ENCODE data around the gene EMC6. TPM values are rescaled to one million over a fixed set of nuclear protein-coding genes. Genes with fewer than 3 reads are reported as not detected.

The EMC6 gene
- 38.1 and 42.5 TPM in 2 replicates for total RNA-seq

DNA sequence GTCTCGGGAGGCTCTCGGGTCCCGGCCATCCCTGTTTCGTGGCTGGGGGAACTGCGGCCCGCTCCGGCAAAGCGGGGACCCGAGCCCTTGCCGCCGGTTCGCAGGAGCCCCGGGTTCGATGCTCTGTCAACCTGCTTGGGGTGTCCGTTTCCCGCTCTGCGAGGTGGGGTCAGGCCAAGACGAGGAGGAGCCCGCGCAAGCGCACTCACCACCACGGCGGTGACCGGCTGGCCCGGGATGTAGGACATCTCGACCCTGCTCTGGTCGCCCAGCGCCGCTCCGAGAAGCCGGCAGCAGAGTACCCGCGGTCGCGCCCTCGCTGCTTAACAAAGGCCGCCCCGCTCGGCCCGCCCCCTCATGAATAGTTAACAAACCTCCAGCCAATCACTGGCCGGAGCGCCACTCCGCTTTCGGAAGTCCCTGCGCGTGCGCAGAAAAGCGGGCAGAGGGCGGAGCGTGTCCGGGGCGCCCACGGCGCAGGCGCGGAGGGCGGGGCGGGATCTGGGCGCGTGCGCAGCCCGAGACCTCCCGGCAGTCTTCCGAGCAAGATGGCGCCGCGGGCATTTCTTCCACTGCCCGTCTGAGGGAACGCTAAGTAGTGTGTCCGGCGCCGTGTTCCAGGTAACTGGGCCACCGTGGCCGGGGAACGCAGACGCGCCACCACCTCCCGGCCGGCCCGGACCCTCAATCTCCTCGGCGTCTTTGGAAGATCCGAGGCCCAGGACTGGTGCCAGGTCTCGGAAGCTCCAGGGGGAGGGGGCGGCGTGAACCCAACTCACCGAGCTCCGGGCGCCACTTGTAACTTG is at the start of gene EMC6, which contains the start of gene TAX1BP3:
Gene EMC6, plus strand, starts transcription at position 534 of the 806 bp plus-strand sequence. CDS start 335 bp downstream, outside the sequence.
Gene TAX1BP3, minus strand, starts transcription at position 300 of the 806 bp plus-strand sequence. Its CDS starts 52 bp downstream, at position 248.
- intact Hi-C loops (cut with micrococcal nuclease) = loop anchor here (1.0 to 10.0 kb wide), 9 partner anchors 26 to 619 kb away; partner anchors contain the start of genes ATP2A3, CAMKK1, CTNS and CYB5D2

DNA sequence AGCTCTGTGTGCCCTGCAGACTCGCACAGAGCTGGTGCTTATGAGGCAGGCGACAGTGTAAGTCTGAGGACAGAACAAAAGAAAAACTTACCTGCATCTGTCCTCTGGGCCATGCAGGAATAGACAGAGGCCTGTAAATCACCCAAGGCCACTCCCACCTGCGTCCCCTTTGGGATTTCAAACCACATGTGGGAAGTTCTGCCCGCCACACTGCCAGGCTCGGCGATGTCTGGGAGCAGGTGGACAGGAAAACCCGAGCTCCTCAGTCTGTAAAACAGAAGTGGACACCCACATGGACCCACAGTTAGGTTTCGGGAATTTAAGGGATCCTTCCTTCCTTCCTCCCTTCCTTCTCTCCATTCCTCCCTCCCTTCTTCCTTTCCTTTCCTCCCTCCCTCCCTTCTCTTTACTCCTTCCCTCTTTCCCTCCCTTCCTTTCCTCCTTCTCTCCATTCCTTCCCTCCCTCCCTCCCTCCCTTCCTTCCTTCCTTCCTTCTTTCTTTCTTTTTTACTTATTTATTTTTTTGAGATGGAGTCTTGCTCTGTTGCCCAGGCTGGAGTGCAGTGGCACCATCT is 47.4 kb upstream of the EMC6 start:
- intact Hi-C loops (cut with micrococcal nuclease) = no loop called here

DNA sequence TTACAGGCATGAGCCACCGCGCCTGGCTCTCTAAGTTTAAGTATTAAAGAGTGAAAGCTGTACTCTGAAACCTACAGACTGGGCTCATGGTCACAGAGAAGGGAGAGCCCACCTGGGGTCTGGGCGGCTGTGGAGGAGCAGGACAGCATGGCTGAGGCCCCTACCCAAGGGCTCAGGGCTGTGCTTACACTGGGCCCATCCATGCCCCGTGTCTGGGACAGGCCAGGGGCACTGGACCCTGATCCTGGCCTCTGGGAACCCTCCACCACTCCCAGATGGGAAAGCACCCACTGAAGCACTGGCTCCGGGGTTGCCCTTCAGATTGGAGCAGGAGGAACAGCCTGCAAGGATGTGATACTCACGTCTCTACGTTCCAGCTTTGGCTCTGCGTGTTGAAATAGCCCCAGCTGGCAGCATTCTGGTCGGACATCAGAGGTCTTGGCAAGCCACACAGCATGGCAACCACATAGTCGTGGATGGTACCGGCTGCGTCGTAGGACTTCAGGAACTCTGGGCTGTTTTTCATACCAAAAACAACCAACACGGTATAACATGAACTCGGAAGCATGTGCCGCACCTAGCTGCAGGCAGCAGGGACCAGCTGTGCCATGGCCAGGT is 45.5 kb upstream of the EMC6 start:
- intact Hi-C loops (cut with micrococcal nuclease) = no loop called here

DNA sequence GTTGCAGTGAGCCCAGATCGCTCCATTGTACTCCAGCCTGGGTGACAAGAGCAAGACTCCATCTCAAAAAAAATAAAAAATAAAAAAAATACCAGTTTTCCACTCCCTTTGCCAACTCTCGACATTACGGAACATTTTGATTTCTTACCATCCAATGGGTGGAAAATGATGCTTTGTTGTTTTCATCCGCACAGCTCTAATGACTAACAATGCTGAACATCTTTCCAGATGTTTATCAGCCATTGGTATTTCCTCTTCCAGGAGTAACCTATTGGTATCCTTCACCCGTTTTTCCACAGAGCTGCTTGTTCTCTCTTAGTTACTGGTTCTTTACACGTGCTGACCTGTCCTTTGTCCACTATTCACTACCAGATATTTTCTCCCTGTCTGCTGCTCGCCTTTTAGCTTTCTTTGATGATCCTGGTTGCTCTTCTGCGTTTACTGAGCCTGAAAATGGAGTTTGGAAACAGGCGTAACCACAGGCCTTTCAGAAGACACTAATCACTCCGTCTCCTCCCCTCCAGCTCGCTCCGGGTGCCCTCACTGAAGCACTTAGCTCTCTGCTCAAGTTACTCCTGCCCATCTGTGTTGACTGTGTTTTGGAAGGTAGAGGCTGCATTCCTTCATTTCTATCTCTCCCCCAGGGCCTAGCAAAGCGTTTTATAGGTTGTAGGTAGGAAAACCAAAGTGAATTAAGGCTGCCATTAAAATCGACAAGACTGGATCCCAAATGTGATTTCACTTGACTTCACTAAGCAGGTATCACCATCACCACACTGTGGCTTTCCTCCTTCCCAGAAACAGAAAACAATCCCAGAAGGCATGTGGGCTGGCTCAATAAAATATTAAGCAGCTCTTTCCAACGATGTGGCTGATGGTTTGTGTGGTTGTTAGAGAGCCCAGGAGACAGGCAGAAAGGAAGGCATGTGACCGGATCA is 41.5 kb upstream of the EMC6 start:
- intact Hi-C loops (cut with micrococcal nuclease) = no loop called here

GRCh38 chr17:3627769-3628167 is 40.8 kb upstream of the EMC6 start:
- intact Hi-C loops (cut with micrococcal nuclease) = no loop called here

DNA sequence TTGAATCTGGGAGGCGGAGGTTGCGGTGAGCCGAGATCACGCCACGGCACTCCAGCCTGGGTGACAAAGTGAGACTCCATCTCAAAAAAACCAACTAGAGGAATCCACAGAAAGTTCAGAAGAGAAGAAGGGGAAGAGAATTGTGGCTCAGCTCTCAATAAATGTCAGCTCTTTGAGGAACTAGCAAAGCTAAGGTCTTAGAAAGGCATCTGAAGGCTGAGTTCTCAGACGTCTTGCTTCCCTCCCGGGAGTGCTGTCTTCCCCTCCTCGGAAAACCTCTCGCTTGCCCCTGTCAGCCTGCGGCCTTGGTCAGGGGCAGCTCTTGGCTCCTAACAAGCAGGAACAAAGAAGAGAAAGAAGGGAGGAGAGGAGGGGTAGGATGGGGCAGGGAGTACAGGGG is 37.8 kb upstream of the EMC6 start:
- intact Hi-C loops (cut with micrococcal nuclease) = loop anchor here (10.0 kb wide), 1 partner anchor 1164 kb away; the partner anchor contains the start of gene PSMB6

DNA sequence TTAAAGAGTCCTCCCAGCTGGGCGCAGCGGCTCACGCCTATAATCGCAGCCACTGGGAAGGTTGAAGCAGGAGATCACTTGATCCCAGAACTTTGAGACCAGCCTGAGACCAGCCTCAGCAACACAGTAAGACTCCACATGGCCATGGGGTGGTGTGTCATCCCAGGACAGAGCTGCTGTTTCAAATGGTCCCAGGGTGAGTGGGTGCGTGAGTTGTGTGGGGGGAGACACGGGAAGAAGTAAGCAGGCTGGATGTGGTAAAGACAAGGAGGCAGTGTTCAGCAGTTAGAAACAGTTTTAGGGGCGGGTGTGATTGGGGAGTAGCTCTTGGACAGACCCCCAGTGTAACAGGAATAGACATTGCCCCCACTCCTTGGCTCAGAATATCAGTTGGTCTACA is 36.3 kb upstream of the EMC6 start:
- intact Hi-C loops (cut with micrococcal nuclease) = loop anchor here (10.0 kb wide), 1 partner anchor 1163 kb away; the partner anchor contains the start of gene PSMB6

DNA sequence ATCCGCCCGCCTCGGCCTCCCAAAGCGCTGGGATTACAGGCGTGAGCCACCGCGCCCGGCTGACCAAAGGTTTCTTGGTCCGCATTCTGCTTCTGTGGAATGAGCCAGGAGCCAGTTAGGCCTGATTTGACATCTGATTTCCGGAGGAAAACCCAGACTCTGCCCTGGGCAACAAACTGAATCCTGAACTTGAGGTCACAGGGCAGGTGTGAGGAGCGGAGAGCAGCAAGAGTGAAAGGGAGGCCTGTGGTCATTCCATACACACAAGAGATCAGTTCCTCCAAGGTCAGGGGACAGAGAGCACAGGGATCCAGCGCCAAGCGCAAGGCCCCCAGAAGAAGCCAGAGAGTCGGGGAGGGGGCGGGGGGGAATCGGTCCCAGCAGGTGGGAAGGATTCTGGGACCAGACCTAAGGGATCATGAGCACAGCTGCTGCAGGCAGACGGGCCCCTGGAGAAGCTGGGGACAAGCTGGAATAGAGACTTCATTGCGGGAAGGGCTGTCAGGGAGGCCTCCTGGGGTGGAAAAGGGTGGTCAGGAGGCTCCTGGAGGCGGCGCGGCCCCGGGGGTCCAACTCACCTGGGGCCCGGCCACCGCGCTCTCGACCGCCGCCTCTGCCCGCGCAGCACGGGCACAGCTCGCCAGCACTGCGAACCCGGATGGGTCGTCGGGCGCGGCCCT is 33.0 kb upstream of the EMC6 start:
- intact Hi-C loops (cut with micrococcal nuclease) = loop anchor here (1.0 to 10.0 kb wide), 5 partner anchors 33 to 1159 kb away; partner anchors contain the start of genes CAMKK1, EMC6, NCBP3 and PSMB6

DNA sequence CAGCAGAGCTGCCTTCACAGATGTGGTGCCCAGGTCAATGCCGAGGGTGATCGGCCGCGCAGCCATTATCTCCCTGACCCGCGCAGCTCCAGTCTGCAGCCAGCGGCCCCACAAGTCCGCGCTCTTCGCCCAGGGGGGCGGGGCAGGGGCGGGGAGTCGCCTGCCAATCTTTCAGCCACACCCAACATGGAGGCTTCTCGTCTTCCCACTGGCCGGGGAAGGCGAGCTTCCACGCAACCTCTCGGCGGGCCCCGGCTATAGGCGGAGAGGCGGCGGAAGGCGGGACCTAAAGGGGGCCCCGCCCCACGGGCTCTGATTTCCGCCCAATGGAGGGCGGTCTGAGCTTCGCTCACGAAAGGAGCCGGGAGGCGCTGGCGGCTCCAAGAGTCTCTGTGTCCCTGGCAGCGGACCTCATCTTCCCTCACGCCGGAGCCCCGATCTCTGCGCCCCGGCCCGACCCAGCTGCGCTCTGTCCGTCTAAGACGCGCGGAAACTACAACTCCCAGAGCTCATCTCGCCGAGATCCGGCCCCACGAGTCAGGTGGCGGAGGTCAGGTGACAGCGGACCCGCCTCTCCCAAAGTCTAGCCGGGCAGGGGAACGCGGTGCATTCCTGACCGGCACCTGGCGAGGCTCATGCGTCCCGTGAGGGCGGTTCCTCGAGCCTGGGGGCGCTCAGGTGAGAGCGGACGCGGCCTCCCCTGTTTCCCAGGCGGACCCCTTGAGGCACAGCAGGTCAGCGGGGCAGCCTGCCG is 32.3 kb upstream of the EMC6 start, which contains the start of the genes CTNS and SHPK:
Gene CTNS, plus strand, starts transcription at position 607 of the 754 bp plus-strand sequence. CDS start 3,447 bp downstream, outside the sequence.
Gene SHPK, minus strand, starts transcription at position 97 of the 754 bp plus-strand sequence. Its CDS starts 31 bp downstream, at position 66.
- intact Hi-C loops (cut with micrococcal nuclease) = loop anchor here (1.0 to 10.0 kb wide), 5 partner anchors 32 to 1158 kb away; partner anchors contain the start of genes CAMKK1, EMC6, NCBP3 and PSMB6

DNA sequence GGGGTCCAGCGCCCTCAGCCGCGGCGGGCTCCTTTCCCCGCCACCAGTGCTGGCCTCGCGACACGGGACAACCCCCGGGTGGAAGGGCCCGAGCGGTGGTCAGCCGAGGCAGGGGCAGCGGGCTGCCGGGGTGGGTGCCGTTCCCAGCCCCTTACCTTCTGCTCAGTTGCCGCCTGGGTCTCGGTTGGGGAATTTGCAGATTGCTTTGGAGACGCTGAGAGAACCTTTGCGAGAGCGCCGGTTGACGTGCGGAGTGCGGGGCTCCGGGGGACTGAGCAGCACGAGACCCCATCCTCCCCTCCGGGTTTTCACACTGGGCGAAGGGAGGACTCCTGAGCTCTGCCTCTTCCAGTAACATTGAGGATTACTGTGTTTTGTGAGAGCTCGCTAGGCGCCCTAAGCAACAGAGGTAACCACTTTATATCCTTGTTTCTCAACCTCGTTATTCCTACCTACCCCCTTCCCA is 31.7 kb upstream of the EMC6 start:
- intact Hi-C loops (cut with micrococcal nuclease) = loop anchor here (1.0 to 10.0 kb wide), 5 partner anchors 31 to 1158 kb away; partner anchors contain the start of genes CAMKK1, EMC6, NCBP3 and PSMB6

DNA sequence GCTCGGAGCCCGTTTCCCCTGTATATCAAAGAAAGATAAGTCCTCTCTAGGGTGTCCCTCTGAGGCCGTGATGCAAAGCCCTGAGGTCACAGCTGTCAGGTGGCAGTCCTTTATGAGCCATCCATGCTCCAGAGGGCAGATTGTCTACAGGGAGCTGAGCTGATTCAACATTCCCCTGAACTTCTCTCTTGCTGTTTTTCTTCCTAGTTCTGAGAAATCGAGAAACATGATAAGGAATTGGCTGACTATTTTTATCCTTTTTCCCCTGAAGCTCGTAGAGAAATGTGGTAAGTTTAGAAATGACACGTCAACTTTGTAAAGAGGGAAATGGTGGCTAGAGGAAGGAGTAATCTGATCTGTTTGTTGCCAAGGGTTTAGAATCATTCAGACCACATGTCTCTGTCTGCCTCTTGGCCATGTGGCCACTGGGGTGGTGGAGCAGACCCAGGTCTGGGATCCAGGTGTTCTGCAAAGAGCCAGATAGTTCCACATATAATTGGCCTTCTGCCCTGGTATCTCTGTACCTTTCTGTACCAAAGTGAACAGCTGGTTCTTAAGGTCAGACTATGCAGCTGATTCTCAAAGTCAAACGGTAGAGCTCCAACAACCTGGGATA is 28.5 kb upstream of the EMC6 start:
- intact Hi-C loops (cut with micrococcal nuclease) = loop anchor here (1.0 to 10.0 kb wide), 3 partner anchors 28 to 1155 kb away; partner anchors contain the start of genes EMC6, PSMB6 and TAX1BP3

GRCh38 chr17:3641014-3641413 is 27.6 kb upstream of the EMC6 start:
- intact Hi-C loops (cut with micrococcal nuclease) = no loop called here

GRCh38 chr17:3641717-3642486 is 26.7 kb upstream of the EMC6 start:
- intact Hi-C loops (cut with micrococcal nuclease) = no loop called here

GRCh38 chr17:3643889-3644349 is 24.7 kb upstream of the EMC6 start:
- intact Hi-C loops (cut with micrococcal nuclease) = no loop called here

DNA sequence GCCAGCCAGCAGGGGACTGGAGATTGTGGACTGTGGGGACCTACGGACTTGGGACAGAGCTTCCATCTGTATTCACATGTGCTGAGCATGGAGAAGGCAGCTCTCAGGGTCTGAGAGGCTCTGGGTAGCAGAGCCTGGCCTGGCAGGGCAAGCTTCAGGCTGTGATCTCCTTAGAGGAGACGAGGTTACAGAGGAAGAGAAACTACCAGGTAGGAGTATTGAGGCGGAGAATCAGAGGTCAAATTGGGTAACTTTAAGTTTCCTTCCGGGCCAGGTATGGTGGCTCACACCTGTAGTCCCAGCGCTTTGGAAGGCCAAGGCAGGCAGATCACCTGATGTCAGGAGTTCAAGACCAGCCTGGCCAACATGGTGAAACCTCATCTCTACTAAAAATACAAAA is 23.3 kb upstream of the EMC6 start:
- intact Hi-C loops (cut with micrococcal nuclease) = no loop called here

DNA sequence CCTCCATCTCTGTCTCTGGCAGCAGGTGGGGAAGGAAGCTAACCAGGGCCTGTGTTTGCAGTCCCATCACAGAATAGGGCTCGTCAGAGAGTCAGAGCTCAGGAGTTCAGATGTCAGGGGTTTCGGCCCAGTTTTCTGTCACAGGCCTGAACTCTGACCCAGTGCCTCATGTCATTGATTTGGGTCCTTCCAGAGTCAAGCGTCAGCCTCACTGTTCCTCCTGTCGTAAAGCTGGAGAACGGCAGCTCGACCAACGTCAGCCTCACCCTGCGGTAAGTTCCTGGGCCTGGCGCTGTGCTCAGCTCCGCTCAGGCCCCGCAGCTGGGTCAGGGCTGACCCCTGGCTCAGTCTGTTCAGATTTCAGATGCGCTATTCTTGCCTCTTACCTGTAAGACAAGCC is 21.4 kb upstream of the EMC6 start:
- intact Hi-C loops (cut with micrococcal nuclease) = loop anchor here (1.0 kb wide), 1 partner anchor 45 kb away; no protein-coding TSS in a partner anchor

Measured in T-helper 1 cell treated with Interleukin-12 subunit alpha and Interleukin-12 subunit beta and Interleukin-4 antibody, amounts not matched to agents 30 ng/mL and 1 ng/mL, for 36 hours (primary cell).